Gastrocnemius medialis (tissue), 4 donors: ENCODE data around the gene FNIP1. TPM values are rescaled to one million over a fixed set of nuclear protein-coding genes. Genes with fewer than 3 reads are reported as not detected.

Experiments used
- ATAC-seq, 2 donors: fragments of 150-250 bp; one replicate each; pipeline ENCODE4 v1.9.1; 2016
- DNase-seq, 2 donors: peaks; one replicate each; pipeline ENCODE4 v3.0.0-alpha.2; 2019
- H3K27ac ChIP-seq, 4 donors: fragments of 200-600 bp; sonication (generic); 1 replicate in 1 of 4; 2 replicates in 3 of 4; pipeline ENCODE4 v1.5.1; 2016 to 2018; ENCODE audit warnings: mild to moderate bottlenecking in 2 of 4, moderate library complexity in 1 of 4
- H3K27me3 ChIP-seq, 3 donors: fragments of 200-600 bp; sonication (generic) in 2 of 3; 1 replicate in 1 of 3; 2 replicates in 2 of 3; pipeline versions ENCODE4 v1.5.1 to v1.6.0; 2016 to 2019; ENCODE audit warnings: mild to moderate bottlenecking in 1 of 3, moderate library complexity in 1 of 3
- H3K36me3 ChIP-seq, 2 donors: fragments of 200-600 bp; sonication (generic) in 1 of 2; one replicate each; pipeline ENCODE4 v1.5.1; 2017 to 2018
- H3K4me1 ChIP-seq, 2 donors: fragments of 200-600 bp; sonication (generic) in 1 of 2; one replicate each; pipeline ENCODE4 v1.5.1; 2016 to 2017; ENCODE audit warnings: mild to moderate bottlenecking in 2 of 2
- H3K4me3 ChIP-seq, 4 donors: fragments of 200-600 bp; sonication (generic) in 3 of 4; 1 replicate in 1 of 4; 2 replicates in 3 of 4; pipeline ENCODE4 v1.5.1; 2016 to 2019; ENCODE audit warnings: mild to moderate bottlenecking in 2 of 4
- H3K9me3 ChIP-seq, 3 donors: fragments of 200-600 bp; sonication (generic) in 2 of 3; 1 replicate in 1 of 3; 2 replicates in 2 of 3; pipeline ENCODE4 v1.5.1; 2016 to 2019
- POLR2A ChIP-seq, 2 donors: fragments of 450-650 bp; IDR thresholded peaks; one replicate each; pipeline ENCODE4 v1.6.1; 2017; ENCODE audit warnings: antibody characterized with exemption in 2 of 2, mild to moderate bottlenecking in 2 of 2, moderate library complexity in 2 of 2
- in situ Hi-C, 4 donors: fragments of 200-750 bp; cut with MboI; loops; one replicate each; pipeline versions ENCODE4 v1.15.0 to v1.8.0; 2017; ENCODE audit warnings: low sequenced_read_pairs in 4 of 4
- intact Hi-C: fragments of 100-400 bp; cut with DNase I; formaldehyde crosslinking; loops from one replicate; pipeline ENCODE4 v1.15.1; 2023; ENCODE audit warnings: low total_unique reads
- total RNA-seq, 4 donors: library from RNA; depleted of rRNA; stranded (reverse); fragments of >200 nt; gene quantifications; one replicate each; pipeline versions ENCODE4 v1.1.0 to v1.2.3, GENCODE V29; 2016
- TF ChIP-seq, protein P1 (sequence below), 5 experiments: fragments of 450-650 bp in 3 of 5; fragments of 200-600 bp in 2 of 5; sonication (generic) in 2 of 5; IDR thresholded peaks in 4 of 5; conservative IDR thresholded peaks in 1 of 5; 1 replicate in 4 of 5; 2 replicates in 1 of 5; pipeline ENCODE4 v1.5.1; 2016 to 2019; ENCODE audit warnings: antibody characterized with exemption in 5 of 5, mild to moderate bottlenecking in 3 of 5, moderate library complexity in 3 of 5

The FNIP1 gene
- total RNA-seq, 4 donors from 2014 or later, result 53.9 to 84.7 (median 66.9) TPM

DNA sequence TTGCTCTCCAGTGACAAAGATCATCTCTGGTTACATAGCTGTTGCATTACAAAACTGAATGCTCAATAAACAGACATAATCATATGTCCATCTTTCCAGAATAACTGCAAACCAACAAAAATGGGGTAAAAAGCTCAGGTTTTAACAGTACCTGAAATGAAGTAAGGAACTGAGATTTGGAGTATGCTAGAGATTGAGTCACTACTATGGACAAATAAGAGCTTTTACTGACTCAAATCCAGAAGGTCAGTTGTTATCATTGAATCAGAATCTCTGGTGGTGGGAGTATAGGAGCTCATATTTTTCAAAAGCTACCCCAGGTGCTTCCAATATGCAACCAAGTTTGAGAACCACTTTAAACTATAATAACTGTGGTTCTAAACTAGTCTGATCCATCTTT lies 157.7 kb downstream of the FNIP1 start:
- intact Hi-C loops, result loop anchor here (10.0 kb wide), 1 partner anchor 856 kb away; the partner anchor contains the start of gene IRF1

DNA sequence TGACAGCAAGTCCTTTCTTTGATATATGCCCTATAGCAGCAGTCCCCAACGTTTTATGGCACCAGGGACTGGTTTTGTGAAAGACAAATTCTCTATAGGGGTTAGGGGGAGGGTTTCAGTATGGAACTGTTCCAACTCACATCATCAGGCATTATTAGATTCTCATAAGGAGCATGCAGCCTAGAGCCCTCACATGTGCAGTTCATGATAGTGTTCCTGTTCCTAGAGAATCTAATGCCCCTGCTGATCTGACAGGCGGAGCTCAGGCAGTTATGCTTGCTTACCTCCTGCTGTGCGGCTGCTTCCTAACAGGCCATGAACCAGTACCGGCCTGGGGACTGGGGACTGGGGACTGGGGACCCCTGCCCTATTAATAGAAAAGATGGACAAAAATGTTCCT lies 159.1 kb downstream of the FNIP1 start:
- Histone ChIP-seq H3K27me3 (no peaks in the 10 kb centered on the region), H3K4me3 (no peak overlapping the region), H3K36me3 (no peaks in the 10 kb centered on the region), H3K4me1 (peaks cover 22 to 25% of the 10 kb centered on the region in 2 donors), H3K9me3 (no peaks in the 10 kb centered on the region), H3K27ac (no peak overlapping the region)
- TF ChIP-seq, protein P1, sequence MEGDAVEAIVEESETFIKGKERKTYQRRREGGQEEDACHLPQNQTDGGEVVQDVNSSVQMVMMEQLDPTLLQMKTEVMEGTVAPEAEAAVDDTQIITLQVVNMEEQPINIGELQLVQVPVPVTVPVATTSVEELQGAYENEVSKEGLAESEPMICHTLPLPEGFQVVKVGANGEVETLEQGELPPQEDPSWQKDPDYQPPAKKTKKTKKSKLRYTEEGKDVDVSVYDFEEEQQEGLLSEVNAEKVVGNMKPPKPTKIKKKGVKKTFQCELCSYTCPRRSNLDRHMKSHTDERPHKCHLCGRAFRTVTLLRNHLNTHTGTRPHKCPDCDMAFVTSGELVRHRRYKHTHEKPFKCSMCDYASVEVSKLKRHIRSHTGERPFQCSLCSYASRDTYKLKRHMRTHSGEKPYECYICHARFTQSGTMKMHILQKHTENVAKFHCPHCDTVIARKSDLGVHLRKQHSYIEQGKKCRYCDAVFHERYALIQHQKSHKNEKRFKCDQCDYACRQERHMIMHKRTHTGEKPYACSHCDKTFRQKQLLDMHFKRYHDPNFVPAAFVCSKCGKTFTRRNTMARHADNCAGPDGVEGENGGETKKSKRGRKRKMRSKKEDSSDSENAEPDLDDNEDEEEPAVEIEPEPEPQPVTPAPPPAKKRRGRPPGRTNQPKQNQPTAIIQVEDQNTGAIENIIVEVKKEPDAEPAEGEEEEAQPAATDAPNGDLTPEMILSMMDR (IDR thresholded peaks at IDR 0.05 in 4 of 5, conservative IDR thresholded peaks at IDR 0.05 in 1 of 5), result no peak
- TF ChIP-seq POLR2A (IDR thresholded peaks at IDR 0.05), result no peak
- in situ Hi-C loops (loop anchor here in 3 of 4 donors (10.0 to 25.0 kb wide), 2 partner anchors 157 to 475 kb away; partner anchors contain the start of genes FNIP1 (in 2 of the 3), HINT1 (in 1 of the 3) and LYRM7 (in 1 of the 3)), intact Hi-C loops (loop anchor here (10.0 kb wide), 1 partner anchor 857 kb away; the partner anchor contains the start of gene IRF1)
- ATAC-seq (no peak), DNase-seq (no peak)

More for the DNA sequence above, 157.7 kb downstream of the FNIP1 start:
- DNase-seq (no peak), ATAC-seq (no peak)
- no peaks in the 10 kb centered on the region for H3K9me3 ChIP-seq
- in situ Hi-C loops, result loop anchor here in 3 of 4 donors (10.0 to 25.0 kb wide), 2 partner anchors 156 to 477 kb away; partner anchors contain the start of genes FNIP1 (in 2 of the 3), HINT1 (in 1 of the 3) and LYRM7 (in 1 of the 3)
- H3K27me3 ChIP-seq, result no peaks in the 10 kb centered on the region
- H3K4me1 ChIP-seq, result peaks cover 8 to 10% of the 10 kb centered on the region in 2 donors
- H3K27ac ChIP-seq, result no peak overlapping the region
- H3K4me3 ChIP-seq, result no peak overlapping the region
- H3K36me3 ChIP-seq, result peaks cover 0 to 5% of the 10 kb centered on the region in 2 donors
- TF ChIP-seq, protein P1 (IDR thresholded peaks at IDR 0.05 in 4 of 5, conservative IDR thresholded peaks at IDR 0.05 in 1 of 5), result no peak
- TF ChIP-seq POLR2A (IDR thresholded peaks at IDR 0.05), result no peak

DNA sequence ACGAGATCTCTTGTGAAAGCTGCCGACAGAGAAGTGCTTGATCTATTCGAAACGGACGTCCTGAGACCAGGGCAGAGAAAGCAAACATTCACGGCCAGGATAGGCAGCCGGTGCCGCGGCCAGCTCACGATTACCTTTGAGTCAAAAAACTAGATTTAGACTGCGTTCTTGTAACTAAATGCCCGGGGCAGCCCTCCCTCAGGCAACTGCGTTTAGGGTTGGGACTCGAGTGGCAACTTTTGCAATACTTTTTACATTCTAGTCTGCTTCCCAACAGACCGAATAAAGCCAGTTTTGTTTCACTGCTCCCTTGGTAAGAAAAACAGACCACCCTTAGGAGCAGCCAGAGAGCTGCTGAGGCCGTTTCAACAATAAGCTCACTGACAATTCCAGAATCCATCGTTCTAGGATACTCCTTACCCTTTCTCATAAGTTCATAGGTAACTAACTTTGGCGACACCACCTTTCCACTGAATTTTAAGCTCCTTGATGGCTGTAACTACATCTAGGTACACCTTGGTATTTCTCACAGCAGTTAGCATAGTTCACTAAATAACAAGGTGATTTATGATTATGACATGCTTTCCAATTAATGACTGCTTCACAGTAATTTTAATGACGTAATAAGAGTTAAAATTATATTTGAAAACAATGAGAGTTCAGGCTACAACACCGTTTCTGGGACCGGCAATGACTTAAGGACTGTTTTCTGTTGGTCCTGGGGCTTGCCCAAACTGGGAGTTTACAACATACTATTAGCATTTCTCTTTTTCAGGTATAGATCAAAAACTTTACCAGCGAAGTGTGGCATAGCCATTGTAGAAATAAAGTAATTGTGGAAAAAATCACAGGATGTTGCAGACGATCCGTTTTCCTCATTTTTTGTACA lies 160.9 kb downstream of the FNIP1 start:
- Histone ChIP-seq H3K27me3 (no peaks in the 10 kb centered on the region), H3K27ac (peak overlapping the region; percentile 96 to 99 (median 98)), H3K4me1 (peaks cover 32 to 38% of the 10 kb centered on the region in 2 donors), H3K9me3 (no peaks in the 10 kb centered on the region), H3K4me3 (peak overlapping the region; percentile 74 to 97 (median 76)), H3K36me3 (no peaks in the 10 kb centered on the region)
- in situ Hi-C loops, result loop anchor here in 3 of 4 donors (10.0 to 25.0 kb wide), 2 partner anchors 159 to 474 kb away; partner anchors contain the start of genes FNIP1 (in 2 of the 3), HINT1 (in 1 of the 3) and LYRM7 (in 1 of the 3)
- no peak for DNase-seq
- peak; percentile 2 to 4 for ATAC-seq
- intact Hi-C loops, result loop anchor here (1.0 to 10.0 kb wide), 4 partner anchors 37 to 859 kb away; partner anchors contain the start of genes FNIP1 and IRF1
- TF ChIP-seq, protein P1 (IDR thresholded peaks at IDR 0.05 in 4 of 5, conservative IDR thresholded peaks at IDR 0.05 in 1 of 5), result no peak
- TF ChIP-seq POLR2A (IDR thresholded peaks at IDR 0.05), result no peak

DNA sequence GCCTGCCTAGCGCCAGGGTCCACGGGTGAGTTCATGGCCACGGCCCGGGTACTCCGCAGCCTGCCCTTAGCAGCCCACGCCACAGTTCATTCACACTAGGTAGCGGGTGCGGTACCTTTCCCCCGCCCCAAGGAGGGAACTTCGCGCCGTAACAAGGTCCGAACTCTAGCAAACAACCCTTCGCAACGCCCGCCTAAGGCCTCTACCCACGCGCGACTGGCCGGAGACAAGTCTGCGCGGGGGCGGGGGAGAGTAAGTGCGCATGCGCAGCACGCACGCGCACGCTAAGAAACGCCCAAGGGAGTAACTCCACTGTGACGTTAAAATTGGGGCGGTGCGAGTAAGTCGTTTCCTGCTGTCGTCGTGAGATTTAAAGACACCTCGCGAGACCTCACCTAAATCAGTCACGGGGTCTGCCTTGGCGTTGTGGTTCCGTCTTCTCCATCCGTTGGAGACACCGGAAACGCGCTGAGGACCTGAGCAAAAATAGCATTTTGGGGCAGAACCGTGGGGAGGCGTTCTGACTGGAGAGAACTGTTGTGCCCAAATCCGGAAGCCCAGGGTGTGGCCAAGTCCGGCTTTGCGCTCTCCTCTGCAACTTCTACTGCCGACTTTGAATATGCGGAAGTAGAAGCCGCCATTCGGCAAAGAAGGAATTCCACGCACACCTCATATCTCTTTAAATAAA lies 161.7 kb downstream of the FNIP1 start, which contains the start of gene RAPGEF6:
Gene RAPGEF6, minus strand, starts transcription at position 234 of the 688 bp plus-strand sequence. Its CDS starts 199 bp downstream, at position 35.
- intact Hi-C loops, result loop anchor here (1.0 to 10.0 kb wide), 5 partner anchors 38 to 860 kb away; partner anchors contain the start of genes FNIP1 and IRF1
- in situ Hi-C loops, result loop anchor here in 3 of 4 donors (5.0 to 25.0 kb wide), 3 partner anchors 160 to 473 kb away; partner anchors contain the start of genes FNIP1 (in 3 of the 3), HINT1 (in 1 of the 3) and LYRM7 (in 1 of the 3)
- peaks cover 32 to 46% of the 10 kb centered on the region in 2 donors for H3K4me1 ChIP-seq

More for the DNA sequence above, 161.7 kb downstream of the FNIP1 start, which contains the start of gene RAPGEF6:
- H3K9me3 ChIP-seq, result no peaks in the 10 kb centered on the region
- peak within 1 kb of the TSS; percentile 74 to 97 (median 82) for H3K4me3 ChIP-seq
- peak within 1 kb of the TSS; percentile 96 to 99 (median 98) for H3K27ac ChIP-seq
- peak; percentile 87 to 93 for TF ChIP-seq POLR2A (IDR thresholded peaks at IDR 0.05)
- TF ChIP-seq, protein P1 (IDR thresholded peaks at IDR 0.05 in 4 of 5, conservative IDR thresholded peaks at IDR 0.05 in 1 of 5), result peak in 4 of 5 experiments; percentile 12 to 53 (median 36)
- ATAC-seq (peak; percentile 96 to 98), DNase-seq (peak; percentile 99)
- H3K36me3 ChIP-seq, result no peaks in the 10 kb centered on the region
- no peaks in the 10 kb centered on the region for H3K27me3 ChIP-seq
